Activated naive CD8-positive, alpha-beta T cell treated with anti-CD3 and anti-CD28 coated beads, Interleukin-2, amount 50 U/mL, for 16 hours (primary cell): ENCODE measurements around the gene CXorf58.
"Not testable (repeated sequence)": the region's sequence is repeated elsewhere in the genome, so short reads cannot be mapped to it uniquely, and the experiment has no call there.

ENCODE experiments used
- DNase-seq: peaks from one replicate; pipeline ENCODE4 v3.0.0-alpha.2; 2020; ENCODE audit warnings: low read depth, low spot score

Gene CXorf58, protein sequence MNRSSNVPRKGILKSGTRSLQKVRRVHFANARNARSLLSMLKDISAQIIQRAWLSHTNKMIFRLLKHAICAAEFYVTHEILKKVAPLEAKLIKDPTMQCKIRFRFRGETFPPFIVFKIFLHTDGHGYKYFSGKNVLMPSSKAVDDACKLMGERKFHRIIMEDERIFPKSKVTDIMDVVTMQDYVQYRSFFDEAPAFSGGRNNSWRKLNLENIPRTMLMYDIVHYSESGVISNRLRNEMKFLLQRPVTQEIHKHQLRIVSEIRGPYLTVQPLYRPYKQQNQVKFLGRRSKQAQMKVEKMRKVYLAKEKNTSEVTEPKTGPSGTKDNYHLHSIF

DNA sequence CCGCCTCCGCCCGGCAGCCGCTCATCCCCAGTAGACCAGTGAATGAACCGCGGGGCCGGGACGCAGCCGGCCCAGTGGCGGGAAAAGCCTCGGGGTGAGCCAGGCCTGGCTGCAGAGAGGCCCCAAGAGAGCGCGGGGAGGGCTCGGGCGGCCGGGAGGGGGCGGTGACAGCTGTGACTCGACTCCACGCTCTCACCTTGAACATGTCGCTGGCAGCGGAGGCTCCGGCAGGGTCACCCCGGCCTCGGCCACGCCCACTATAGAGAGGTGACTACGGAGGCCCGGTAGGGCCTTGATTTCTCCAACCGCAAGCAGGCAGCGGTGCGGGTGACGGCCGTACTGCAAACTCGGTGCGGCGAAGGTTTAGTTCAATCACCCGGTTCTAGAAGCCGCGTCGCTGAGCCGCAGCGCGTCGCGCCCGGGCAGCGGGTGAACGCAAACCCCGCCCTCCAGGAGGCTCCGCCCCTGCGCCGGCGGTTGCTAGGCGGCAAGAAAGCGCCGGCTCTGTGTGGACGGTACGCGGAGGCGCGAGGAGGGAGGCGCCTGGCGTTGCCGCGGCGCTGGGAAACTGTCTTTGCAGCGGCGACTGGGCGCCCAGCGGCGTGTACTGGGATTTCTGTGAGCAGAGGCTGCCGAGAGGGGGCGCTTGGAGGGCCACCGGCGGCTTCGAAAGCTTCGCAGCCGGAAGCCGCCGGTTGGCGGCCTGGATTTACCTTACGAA, at the start of gene CXorf58, which contains the start of gene APOO:
Gene CXorf58, plus strand, starts transcription at position 509 of the 721 bp plus-strand sequence. CDS start 2,297 bp downstream, outside the sequence.
Gene APOO, minus strand, starts transcription at position 441 of the 721 bp plus-strand sequence. Its CDS starts 236 bp downstream, at position 205.
- peak; percentile 68 for DNase-seq

DNA sequence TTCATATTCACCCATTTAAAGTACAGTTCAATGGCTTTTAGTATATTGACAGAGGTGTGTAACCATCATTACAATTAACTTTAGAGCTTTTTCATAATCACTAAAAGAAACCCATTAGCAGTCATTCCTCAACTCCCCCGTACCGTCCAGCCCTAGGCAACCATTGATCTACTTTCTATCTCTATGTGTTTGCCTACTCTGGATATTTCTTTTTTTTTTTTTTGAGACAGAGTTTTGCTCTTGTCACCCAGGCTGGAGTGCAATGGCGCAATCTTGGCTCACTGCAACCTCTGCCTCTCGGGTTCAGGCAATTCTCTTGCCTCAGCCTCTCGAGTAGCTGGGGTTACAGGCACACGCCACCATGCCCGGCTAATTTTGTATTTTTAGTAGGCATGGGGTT, 48.6 kb upstream of the CXorf58 start:
- not testable (repeated sequence) for DNase-seq

DNA sequence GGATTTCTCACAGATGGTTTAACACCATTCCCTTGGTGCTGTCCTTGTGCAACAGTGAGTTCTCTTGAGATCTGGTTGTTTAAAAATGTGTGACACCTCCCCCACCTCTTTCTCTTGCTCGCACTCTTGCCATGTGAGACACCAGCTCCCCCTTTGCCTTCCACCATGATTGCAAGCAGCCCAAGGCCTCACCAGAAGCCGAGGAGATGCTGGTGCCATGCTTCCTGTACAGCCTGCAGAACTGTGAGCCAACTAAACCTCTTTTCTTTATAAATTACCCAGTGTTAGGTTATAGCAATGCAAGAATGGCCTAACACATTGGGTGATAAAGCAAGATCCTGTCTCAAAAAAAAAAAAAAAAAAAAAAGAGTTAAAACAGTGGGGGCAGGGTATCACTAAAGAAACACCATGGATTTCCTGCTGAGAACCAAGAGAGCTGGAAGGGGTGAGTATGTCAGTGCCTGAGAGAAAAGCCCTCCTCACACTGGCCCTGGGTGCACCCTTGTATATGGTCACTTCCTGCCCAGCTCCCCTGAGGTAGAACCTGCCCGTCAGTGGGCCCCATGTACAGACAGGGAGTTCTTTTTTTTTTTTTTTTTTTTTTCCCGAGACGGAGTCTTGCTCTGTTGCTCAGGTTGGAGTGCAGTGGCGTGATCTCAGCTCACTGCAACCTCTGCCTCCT, 46.5 kb upstream of the CXorf58 start:
- DNase-seq: no peak

DNA sequence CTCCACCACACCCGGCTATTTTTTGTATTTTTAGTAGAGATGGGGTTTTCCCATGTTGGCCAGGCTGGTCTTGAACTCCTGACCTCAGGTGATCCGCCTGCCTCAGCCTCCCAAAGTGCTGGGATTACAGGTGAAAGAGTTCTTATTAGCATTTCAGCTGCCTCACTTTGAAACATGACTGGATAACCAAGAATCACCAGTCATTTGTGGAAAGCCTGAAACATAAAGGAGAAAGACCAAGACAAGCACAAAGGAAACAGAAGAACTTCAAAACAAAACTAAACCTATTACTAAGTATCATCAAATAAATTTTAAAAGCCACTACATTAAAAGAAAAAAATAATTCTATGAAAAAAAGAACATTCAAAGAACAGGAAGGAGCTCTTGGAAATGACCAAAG, 45.9 kb upstream of the CXorf58 start:
- not testable (repeated sequence) for DNase-seq

DNA sequence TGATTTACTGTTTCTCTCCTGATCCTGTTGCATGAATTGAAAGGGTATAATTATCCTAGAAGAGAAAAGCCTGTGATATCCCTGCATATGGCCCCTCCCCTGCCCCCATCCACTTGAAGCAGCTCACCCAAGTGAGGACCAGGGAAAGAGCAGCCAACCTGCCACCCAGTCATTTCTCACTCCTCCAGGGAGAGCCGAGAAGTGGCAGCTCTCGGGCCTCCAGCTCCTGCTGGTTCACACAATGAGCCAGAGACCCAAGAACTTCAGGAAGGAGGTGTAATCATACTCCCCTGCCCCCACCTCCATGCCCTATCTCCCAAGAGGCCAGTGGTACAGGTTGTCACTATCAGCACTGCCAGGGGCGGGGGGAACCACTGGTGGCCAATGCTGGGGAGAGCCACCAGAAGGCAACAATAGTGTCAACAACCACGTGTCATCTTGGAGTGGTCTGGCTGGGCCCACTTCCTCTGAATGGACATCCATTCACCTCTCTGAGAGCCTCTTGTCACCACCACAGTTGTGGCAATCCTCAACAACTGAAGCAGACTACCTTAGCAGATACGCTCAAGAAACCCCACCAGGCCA, 43.0 kb upstream of the CXorf58 start:
- no peak for DNase-seq

DNA sequence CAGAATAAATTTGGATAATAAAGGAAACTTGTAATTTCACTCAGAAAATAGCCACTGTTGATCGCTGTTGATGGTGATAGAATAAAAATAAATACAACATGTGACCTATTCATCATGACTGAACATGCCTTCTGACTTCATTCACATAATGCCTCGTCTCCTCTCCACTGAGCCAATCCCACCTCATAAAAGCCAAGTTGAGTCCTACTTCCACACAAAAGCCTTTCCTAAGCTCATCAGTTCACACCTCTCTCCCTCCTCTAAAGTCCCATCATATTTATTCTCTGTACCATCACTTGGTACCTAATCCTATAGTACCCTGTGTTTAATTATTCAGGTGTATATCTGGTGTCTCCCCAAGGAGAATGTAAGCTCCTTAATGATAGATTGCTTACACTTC, 37.8 kb upstream of the CXorf58 start:
- DNase-seq: no peak

DNA sequence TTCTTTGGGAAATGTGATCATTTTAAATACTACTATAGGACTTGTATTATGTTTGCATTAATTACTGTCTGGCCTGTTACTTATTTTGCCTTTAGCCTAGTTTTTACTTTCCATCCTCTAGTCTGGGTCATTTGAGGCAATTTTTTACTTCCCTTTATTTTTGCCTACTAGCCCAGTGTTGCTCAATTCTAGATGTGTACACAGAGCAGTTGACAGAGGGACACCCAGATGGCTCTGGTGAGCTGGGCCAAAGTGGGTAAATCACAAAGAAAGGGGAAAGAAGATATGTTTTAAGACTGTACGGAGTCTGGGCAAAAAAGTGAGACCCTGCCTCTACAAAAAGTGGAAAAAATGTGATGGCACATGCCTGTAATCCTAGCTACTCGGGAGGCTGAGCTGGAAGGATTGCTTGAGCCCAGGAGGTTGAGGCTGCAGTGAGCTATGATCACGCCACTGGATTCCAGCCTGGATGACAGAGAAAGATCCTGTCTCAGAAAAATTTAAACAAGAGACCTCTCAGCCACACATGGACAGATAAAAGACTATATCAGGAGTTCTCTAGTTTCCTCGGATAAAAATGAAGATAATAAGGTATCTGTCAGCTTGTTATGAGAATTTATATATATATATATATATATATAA, 35.8 kb upstream of the CXorf58 start:
- no peak for DNase-seq

DNA sequence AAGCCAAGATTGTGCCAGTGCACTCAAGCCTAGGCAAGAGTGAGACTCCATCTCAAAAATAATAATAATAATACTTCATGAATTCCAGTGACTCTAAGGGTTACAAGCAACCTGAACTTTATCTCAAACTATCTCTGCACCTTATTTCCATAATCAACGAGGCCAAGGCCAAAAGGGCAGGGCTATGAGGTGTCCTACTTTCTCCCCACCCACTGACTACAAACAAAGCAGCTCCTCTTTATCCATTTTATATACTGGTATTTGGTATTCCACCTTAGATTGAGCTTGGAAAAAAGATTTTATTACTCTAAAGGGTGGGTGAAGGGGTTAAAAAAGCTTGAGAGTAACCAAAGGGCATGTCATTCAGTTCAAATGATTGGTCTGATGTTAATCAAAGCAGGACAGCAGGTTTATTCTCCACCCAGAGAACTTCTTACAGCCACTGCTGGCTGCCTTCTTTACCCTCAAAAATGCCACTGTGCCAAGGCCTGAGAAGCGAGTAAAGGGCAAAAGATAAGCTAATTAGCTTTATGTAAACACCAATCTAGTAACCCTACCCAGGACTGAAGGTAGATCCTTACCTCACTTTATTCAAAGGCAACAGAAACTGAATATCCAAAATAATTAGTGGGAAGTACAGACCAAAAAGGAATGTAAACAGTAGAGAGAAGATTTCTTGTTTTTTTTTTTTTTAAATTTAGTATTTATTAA, 28.3 kb upstream of the CXorf58 start:
- no peak for DNase-seq

DNA sequence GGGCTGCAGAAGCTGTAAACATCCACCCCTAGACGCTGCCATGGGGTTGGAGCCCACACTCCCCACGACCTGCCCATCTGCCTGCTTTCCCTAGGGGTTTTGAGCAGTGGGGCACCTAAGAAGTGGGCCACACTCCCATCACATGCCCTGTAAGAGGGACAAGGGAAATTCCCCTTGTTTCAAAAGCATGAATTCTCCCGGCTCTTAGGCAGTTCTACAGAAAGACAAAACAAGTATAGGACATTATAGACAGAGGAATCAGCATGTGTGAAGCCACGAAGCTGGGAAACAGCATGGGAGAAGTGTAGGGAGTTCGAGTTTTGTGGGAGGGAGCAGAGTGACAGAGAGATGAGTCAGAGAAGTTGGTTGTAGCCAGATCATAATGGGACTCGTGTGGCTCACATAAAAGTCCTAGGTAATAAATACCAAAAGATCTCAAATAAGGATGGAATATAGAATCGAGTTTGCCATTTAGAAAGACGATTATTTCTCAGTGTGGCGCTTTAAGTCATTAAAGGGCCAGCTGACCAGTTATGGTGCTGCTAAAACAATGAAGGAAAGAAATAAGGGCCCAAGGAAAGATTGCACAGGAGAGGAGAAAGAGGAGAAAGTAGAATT, 24.0 kb upstream of the CXorf58 start:
- DNase-seq: no peak

DNA sequence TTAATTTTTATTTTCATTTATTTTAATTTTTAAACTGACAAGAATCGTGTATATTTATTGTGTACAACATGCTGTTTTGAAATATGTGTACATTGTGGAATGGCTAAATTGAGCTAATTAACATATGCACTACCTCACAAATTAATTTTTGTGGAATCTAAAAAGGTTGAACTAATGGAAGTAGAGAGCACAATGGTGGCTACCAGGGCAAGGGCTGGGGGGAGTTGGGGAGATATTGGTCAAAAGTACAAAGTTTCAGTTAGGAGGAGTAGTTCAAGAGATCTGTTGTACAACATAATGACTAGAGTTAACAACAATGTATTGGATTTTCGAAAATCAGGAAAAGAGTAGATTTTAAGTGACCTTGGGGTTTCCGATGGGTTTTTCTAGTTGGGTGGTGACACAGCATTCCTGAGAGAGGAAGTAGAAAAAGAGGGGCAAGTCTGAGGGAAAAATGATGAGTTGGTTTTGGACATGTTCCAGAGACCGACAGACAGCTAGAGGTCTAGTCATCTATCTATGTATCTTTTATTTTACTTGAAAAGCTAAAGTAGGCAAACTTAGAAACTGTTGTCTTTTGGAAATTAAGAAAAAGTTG, 23.3 kb upstream of the CXorf58 start:
- no peak for DNase-seq

DNA sequence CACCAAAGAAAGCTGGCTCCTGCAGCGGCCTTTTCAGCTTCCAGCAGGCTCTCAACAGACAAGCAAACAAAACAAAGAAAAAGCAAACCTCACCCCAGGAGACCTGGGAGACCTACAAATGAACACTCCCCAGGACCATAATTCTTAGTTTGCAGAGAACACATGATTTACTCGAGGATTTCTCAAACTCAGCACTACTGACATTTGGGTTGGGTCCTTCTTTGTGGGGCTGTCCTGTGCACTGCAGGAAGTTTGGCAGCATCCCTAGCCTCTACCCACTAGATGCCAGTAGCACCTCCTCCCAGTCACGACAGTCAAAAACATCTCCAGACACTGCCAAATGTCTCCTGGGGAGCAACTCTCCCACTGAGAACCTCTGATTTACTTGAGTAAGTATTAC, 22.0 kb upstream of the CXorf58 start:
- no peak for DNase-seq

DNA sequence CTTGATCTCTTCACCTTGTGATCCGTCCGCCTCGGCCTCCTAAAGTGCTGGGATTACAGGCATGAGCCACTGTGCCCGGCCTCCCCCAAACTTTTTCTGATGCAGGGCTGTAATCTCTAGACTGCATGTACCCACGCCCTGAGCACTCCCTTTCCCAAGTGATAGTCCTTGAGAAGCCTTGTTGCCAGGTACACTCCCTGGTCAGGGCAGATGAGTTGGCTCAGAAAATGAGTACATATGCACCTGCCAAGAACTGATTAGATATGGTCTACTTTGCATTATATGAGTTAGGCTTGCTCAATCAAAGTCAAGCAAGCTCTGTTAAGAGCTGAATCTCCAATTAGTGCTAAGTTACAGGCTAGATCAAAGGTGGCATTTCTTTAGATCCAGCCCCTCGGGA, 20.4 kb upstream of the CXorf58 start:
- DNase-seq: no peak

DNA sequence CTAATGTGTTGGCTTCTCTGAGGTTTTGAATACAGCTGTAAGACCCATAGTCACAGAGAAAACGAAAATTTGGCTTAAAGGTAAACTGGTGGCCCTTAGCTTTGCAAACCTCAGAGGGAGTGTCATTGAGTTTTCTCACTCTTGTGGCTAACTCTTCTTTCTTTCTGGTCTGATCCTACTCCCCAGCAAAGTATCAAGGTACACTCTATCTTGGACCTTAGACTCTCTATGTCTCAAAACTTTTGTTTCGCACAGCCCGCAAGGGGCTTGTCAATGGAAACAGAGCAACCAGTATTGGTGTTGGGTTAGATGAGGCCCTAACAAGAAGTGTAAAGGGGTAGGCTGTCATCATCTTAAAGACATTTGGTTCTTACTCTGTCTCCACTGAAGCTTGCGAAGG, 19.9 kb upstream of the CXorf58 start:
- no peak for DNase-seq

DNA sequence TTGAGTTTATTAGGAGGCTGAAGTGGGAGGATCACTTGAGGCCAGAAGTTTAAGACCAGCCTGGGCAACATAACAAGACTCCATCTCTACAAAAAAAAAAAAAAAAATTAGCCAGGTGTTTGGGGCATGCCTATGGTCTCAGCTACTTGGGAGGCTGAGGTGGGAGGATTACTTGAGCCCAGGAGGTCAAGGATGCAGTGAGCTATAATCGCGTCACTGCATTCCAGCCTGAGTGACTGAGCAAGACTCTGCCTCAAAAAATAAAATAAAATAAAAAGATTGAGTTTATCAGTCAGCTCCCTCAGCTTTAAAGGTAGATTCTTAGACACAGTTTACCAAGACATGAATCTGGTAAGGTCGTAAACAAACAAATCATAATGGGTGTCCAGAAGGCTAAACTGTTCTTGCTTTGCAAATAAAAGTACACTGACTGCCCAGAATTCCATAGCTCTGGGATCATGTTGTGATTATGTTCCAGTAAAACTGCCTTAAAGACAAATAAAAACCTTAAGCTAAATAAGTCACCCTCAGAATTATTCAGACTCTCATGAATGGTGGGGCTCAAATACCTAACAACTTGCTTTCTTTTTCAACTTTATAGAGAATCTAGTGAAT, 18.8 kb upstream of the CXorf58 start:
- no peak for DNase-seq

DNA sequence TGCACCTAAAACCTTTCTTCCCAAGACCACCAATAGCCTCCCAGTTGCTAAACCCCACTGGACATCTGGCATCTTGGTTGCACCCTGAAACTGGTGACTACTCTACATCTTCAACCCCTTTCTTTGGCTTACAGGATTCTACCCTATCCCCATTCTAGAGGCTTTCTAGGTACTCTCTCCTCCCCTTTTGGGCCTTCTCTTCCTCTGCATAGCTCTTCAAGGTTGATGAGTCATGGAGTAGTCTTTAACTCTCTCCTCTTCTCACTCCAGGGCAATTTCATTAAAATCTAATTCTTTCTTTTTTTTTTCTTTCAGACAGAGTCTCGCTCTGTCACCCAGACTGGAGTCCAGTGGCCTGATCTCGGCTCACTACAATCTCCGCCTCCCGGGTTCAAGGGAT, 16.9 kb upstream of the CXorf58 start:
- DNase-seq: no peak

DNA sequence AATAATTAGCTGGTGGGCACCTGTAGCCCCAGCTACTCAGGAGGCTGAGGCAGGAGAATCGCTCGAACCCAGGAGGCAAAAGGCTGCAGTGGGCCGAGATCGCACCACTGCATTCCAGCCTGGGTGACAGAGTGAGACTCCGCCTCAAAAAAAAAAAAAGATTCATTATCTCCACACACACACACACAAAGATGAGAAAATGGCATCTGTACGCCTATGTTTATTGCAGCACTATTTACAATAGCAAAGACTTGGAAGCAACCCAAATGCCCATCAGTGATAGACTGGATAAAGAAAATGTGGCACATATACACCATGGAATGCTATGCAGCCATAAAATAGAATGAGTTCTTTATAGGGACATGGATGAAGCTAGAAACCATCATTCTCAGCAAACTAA, 12.8 kb upstream of the CXorf58 start:
- not testable (repeated sequence) for DNase-seq

DNA sequence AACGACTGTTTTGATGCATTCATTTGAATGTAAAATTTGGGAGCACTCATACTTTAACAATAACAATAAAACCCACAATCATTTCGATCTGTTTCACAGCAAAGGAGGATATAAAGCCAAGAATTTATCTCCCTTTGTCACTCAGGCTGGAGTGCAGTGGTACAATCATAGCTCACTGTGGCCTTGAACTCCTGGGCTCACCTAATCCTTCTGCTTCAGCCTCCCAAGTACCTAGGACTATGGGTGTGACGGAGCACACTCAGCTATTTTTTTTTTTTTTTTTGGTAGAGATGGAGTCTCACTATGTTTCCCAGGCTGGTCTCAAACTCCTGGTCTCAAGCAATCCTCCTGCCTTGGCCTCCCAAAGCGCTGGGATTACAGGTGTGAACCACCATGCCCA, 11.3 kb upstream of the CXorf58 start:
- not testable (repeated sequence) for DNase-seq

DNA sequence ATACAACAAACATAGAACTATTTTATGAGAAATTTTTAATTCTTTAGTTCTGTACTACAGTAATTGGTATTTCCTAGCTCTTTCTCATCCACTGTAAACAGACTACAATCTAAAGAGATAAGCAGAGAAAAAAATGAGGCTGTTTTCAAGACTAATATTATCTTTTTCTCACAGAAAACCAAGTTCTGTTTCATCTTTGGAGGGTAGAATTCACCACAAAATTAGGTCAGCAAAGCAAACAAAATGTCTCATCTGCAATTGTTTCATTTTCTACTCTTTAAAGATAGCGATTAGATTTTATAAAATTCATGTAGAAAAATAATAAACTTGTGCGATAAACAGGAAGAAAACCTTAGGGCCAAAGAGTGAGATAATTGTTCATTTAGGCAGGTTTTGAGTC, 10.8 kb upstream of the CXorf58 start:
- no peak for DNase-seq

DNA sequence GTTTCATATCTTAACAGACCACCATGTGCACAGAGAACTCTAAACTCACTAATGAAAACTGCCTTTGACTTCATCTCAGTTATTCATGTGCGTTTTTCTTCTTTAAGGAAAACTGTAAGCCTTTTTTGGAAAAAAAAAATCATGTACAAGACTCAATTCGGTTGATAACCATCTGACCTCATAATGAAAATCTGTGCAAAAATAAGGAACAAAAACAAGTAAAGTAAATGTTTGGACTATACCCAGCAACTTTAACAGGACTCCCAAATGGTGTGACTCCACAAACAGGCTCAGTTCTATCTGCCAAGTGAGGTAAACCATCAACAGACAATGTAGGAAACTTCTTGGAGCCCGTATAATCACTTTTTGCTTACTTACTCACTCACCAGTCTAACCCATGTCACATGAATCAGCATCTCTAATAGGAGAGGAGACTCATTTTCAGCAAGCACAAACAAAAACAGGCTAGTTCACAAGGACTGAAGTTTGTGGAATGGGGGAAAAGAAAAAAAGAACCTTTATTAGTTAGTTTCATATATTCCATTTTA, 9.3 kb upstream of the CXorf58 start:
- no peak for DNase-seq
